OCI-LY7 (cell line): ENCODE measurements around the gene CD63.

Experiments used
- EZH2phosphoT487 ChIP-seq: fragments of 200-600 bp; sonication (generic); IDR thresholded peaks from 2 replicates; pipeline ENCODE4 v1.6.1; 2018; ENCODE audit warnings: low read depth, borderline replicate concordance, mild to moderate bottlenecking, mixed run types, antibody characterized with exemption, low read length, moderate library complexity, mixed read lengths
- TF ChIP-seq, protein P1 (sequence below): fragments of 200-600 bp; sonication (generic); conservative IDR thresholded peaks from 2 replicates; pipeline ENCODE4 v1.5.1; 2014; ENCODE audit warnings: mild to moderate bottlenecking, antibody characterized with exemption, low read length, moderate library complexity, mixed read lengths

DNA sequence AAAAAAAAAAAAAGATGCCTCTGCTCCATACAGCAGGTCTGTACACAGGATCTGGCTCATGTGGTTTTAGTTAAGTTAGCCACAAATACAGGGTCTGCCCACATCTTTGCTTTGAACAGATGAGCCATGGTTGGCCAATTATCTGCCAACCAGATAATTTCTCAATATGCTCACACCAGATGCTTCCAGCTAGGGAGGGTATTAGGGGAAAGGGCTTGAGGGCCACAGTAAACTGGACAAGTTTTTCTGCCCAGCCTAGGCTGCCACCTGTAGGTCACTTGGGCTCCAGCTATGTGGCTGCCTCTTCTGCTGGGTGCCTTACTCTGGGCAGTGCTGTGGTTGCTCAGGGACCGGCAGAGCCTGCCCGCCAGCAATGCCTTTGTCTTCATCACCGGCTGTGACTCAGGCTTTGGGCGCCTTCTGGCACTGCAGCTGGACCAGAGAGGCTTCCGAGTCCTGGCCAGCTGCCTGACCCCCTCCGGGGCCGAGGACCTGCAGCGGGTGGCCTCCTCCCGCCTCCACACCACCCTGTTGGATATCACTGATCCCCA lies 7.8 kb downstream of the CD63 start:
- TF ChIP-seq, protein P1, sequence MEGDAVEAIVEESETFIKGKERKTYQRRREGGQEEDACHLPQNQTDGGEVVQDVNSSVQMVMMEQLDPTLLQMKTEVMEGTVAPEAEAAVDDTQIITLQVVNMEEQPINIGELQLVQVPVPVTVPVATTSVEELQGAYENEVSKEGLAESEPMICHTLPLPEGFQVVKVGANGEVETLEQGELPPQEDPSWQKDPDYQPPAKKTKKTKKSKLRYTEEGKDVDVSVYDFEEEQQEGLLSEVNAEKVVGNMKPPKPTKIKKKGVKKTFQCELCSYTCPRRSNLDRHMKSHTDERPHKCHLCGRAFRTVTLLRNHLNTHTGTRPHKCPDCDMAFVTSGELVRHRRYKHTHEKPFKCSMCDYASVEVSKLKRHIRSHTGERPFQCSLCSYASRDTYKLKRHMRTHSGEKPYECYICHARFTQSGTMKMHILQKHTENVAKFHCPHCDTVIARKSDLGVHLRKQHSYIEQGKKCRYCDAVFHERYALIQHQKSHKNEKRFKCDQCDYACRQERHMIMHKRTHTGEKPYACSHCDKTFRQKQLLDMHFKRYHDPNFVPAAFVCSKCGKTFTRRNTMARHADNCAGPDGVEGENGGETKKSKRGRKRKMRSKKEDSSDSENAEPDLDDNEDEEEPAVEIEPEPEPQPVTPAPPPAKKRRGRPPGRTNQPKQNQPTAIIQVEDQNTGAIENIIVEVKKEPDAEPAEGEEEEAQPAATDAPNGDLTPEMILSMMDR = peak; percentile 44; the same call in 1 of the 2 replicates
- no peak for TF ChIP-seq EZH2phosphoT487
